GM19397 (cell line): ENCODE measurements around the gene FBN1.

Source experiments
- ATAC-seq: cut with Tn5 transposase; IDR thresholded peaks from one replicate; pipeline ENCODE4 v1.9.1; 2021; ENCODE audit warnings: mild to moderate bottlenecking, moderate library complexity; ENCODE audit not compliant: unreplicated experiment

Gene FBN1

GRCh38 chr15:48527517-48527916, 118.0 kb downstream of the FBN1 start:
- ATAC-seq: no peak

DNA sequence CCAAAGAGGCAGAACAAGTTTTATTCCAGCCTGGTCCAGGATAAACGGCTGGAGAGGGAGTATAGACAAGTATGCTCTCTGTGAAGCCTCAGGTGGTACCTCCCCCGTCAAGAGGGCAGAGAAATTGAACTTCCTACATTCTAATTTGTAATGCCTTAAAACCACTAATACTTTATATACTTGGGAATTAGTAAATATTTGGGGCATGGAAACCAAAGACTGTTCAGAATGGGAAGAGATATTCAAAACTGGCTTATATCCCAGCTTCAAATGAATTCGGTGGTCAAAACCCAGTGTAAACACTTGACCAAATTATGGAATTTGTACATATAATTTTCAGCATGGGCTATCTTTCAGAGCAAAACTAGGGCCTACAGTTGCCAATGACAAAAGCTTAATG, 122.6 kb downstream of the FBN1 start:
- ATAC-seq: no peak

- ATAC-seq: no peak
Measured at GRCh38 chr15:48522123-48522522, 123.4 kb downstream of the FBN1 start.

DNA sequence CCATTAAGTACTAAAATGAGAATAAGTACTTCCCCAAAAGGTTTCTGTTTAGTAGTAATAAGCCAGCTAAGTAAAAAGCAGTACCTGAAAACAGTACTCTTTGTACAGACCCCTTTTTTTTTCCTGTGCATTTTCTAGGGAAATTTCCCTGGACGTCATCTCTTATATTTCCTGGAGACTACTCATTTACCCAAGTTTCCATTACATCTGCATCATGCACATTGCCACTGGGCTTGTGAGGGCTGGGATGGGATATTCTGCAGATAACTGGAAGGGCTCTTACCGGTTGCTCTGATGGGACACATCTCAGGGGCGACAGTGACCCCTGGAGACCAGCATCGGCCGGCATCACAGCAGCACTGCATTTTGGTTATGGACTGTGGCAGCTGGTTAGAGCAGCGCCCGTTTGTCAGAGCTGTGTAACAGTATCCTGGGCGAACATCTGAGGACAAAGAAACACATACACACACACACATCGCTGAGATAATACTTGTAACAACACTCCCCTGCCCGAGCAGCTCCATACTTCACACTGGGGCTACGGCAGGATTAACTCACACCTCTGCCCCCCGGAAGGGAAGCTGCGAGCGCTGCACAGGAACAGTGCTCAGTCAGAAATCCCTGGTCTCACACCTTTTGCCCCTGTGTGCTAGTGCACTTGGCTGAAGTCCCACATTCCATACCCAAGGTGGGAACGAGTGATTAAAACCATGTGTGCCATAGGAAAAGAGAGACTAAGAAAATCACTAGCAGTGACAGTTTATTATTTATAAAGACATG, 124.9 kb downstream of the FBN1 start:
- ATAC-seq: no peak

DNA sequence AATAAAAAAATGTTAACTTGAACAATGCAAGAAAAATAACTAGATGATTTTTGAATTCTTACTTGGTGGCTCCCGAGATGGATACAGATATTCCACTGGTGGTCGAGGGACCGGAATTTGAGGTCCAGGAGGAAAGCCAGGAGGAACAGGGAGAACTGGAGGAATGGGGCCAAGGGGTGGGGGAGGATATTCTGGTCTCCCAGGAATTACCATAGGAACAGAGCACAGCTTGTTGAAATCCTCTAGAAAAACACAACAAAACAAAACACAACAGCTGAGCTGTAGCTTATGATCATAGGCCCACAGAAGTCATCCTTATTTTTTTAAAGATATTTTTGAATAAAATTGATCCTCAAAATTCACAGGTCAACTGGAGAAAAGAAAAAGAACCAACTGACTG, 129.4 kb downstream of the FBN1 start:
- ATAC-seq: no peak

DNA sequence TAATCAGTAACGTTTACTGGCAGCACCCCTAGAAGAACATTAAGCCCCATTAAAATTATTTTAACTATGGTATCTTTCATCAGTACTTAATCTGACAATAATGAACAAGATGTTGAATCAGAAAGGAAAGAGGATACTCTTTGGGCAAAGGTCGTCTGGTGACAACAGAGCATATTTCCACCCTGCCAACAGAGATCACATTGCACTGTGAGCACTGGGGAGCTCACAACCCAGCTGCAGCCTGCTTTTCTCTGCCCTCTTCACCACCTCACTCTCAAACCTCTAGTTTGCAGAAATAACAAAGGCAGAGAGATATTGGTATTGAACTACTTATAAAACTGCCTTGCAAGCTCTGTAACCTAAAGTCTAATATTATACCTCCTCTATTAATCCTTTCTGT, 130.0 kb downstream of the FBN1 start:
- ATAC-seq: no peak

DNA sequence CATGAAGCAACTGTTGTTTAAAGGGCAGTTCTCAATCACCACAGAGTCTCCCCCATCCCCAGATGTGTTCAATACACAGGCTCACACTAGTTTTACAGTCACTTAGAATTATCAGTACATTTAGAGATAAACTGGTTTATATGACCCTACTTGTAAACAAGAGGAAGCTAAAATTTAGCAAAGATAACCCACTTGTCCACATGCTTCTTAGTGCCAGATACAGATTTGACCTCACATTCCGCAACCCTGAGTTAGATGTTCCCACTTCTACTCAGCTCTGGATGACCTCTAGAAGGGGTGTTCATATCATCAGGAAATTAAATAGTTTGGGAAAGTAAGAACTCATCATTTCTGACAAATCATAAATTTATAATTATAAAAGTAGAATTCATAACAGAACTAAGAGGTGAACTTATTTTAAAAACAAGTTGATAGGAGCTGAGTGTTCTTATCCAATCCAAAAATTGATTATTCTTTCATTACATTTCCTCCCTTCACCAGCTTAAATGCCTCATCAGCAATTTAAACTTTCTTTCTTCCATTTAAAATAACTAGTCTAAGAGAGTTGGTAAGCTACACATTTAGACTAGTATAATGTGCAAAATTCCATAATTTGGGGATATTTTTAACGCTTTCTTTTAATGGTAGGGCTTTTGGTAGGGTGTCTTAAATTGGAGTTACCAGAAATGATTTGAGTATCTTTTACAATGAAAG, 131.2 kb downstream of the FBN1 start:
- ATAC-seq: no peak

DNA sequence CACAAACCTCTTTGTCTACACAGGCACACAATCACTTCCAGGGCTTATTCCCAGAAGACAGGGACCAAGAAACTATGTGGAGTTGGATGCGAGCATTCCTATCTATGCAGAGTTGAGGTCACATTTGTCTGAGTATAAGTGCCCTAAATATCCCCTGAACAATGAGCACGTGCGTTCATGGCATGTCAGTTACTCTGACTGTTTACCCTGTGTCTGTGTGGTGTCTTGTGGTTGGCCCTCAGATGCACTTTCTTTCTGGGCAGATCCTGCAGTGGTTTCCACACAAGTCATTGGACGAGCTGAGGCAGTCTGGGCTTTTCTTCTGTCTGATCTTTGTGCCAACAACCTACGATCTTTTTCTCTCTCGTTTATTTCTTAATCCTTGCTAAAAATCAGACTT, 134.5 kb downstream of the FBN1 start:
- no peak for ATAC-seq

- peak; percentile 85 for ATAC-seq
Measured at GRCh38 chr15:48507416-48508065, 138.0 kb downstream of the FBN1 start.

- no peak for ATAC-seq
Measured at GRCh38 chr15:48505067-48505466, 140.4 kb downstream of the FBN1 start.

GRCh38 chr15:48501208-48501607, 144.3 kb downstream of the FBN1 start:
- no peak for ATAC-seq

- ATAC-seq: no peak
Measured at GRCh38 chr15:48500595-48500994, 144.9 kb downstream of the FBN1 start.

DNA sequence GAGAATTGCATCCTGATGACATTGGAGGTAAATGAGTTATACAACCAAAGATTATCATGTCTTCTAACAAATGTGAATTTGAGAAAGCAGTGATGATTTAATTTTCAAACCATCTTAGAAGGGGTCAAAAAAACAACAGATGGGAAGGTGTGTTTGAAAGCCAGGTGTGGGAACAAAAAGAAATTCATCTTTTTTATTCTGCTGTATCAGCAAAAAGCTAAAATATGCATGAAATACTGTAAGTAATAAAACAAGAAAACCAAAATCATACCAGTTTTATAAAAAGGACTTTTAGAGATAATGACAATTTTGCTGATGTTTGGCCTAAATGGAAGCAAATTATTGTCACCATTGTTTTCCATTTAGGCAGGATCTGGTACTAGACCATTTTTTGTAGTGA, 145.5 kb downstream of the FBN1 start:
- ATAC-seq: no peak

- ATAC-seq: no peak
Measured at GRCh38 chr15:48498828-48499227, 146.7 kb downstream of the FBN1 start.

DNA sequence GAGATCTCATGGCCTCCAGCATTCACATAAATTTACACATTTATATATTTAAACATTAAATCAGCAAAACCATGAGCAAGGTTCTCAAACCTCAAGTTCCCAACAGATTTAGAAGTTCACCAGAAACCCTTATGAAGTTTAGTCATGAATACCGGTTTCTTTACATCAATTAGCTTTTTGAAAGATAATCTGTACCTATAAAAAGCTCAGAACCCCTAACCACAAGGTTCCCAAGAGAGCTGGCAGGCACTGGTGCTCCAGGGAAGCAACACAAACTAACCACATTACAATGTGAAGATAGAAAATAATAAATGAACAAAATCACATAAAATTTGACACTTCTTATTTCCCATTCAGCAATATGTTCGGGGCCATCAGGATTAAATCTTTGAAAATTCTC, 150.9 kb downstream of the FBN1 start:
- no peak for ATAC-seq

DNA sequence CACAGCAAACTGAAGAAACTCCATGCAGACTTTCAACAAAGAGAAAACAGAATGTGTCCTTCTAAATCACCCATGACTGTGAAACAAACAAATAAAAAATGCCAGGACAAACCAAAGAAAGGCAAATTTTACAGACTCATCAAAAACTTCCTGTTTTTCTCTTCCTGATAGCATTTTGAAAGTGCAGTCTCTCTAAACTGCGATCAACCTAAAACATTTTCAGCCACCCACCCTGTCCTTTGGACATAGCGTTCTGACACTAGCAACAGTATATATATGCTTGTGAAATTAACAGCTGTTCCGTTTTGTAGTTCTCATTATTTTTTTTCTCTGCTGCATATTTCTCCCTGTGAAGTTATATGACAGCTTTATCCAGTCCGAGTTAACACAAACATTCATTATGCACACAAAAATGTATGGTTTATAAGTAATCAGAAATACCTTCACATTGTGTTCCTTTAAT, 151.7 kb downstream of the FBN1 start:
- no peak for ATAC-seq

DNA sequence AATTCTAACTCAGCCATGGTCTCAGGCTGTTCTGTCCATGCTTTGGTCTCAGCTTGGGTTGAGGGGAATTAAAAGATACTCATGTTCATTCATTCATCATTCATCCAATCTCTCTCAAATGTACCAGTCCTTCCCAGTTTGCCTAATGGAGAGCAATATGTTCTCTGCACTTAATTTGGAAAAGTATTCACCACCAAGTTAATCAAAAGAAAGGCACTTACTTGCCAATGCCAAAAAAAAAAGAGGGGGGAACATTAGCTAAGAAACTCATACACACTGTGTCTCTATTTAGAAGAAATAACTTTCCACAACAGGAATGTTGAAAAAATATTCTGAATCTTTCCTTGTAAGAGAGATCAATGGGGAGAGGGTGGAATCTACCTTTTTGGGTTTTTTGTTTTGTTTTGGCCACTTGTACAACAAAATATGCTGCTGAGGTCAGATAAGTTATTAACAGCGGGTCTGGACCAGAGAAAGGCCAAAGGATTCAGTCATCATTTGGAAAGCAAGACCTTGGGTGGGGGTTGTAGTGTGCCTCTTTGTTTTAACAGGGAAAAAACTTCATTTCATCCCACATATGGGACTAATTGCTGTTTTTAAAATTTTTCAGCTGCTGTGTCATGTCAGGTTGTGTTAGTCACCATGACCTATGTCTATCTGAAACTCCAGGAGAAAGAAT, 152.3 kb downstream of the FBN1 start:
- no peak for ATAC-seq

GRCh38 chr15:48486228-48486627, 159.3 kb downstream of the FBN1 start:
- ATAC-seq: no peak

DNA sequence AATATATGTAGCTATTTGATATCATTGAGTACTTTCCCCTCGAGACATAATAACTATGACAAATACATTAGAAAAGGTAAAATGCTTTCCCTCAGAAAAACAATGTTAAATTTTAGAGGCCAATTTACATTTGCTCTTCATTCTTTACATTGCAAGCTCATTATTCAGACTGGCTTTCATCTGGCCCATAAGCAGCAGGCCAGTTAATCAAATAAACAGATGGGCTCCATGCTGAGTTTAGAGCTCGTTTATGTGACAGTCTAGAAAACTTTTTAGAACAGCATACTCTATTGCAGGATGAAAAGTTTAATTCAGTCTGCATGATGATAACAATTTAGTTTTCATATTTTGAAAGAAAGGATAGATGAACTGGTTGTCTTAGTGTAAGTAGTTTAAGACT, 163.7 kb downstream of the FBN1 start:
- no peak for ATAC-seq

- no peak for ATAC-seq
Measured at GRCh38 chr15:48479751-48480150, 165.8 kb downstream of the FBN1 start.

- no peak for ATAC-seq
Measured at GRCh38 chr15:48478581-48478980, 166.9 kb downstream of the FBN1 start.
